HEK293 (cell line): ENCODE results near the gene TTC31.

Experiments used
- CTCF ChIA-PET: fragments of 350-600 bp; formaldehyde crosslinking; extraction: SDS; loops from one replicate; lab custom pipeline; 2021; ENCODE audit warnings: antibody characterized with exemption; lab: Yijun Ruan, JAX
- POLR2A ChIA-PET: fragments of 300-600 bp; formaldehyde crosslinking; extraction: SDS; loops from one replicate; lab custom pipeline; 2020; ENCODE audit warnings: antibody characterized with exemption, inconsistent platforms; lab: Yijun Ruan, JAX
- H3K27ac ChIP-seq: fragments of 200-500 bp; sonication (Bioruptor generic); 2 replicates; pipeline ENCODE4 v1.5.1; 2014; ENCODE audit warnings: low read depth, low read length, control low read depth, inconsistent platforms; ENCODE audit errors: extremely low read depth
- H3K36me3 ChIP-seq, 2 experiments: fragments of 200-500 bp in 1 of 2; sonication (Bioruptor generic) in 1 of 2; 1 replicate in 1 of 2; 2 replicates in 1 of 2; pipeline ENCODE4 v1.5.1; 2014 to 2017; ENCODE audit warnings: inconsistent platforms in 2 of 2, low read length in 2 of 2; ENCODE audit not compliant: control insufficient read depth in 2 of 2, insufficient read depth in 1 of 2
- H3K4me1 ChIP-seq: fragments of 200-500 bp; sonication (Bioruptor generic); 2 replicates; pipeline ENCODE4 v1.5.1; 2014; ENCODE audit warnings: mild to moderate bottlenecking, low read length, inconsistent platforms; ENCODE audit not compliant: control insufficient read depth, insufficient read depth
- H3K4me3 ChIP-seq: 2 replicates; pipeline ENCODE4 v1.5.1; 2011; ENCODE audit warnings: low read depth, mild to moderate bottlenecking, control low read depth, low read length, moderate library complexity
- H3K9me3 ChIP-seq: fragments of 200-500 bp; sonication (Bioruptor generic); 2 replicates; pipeline ENCODE4 v1.5.1; 2014; ENCODE audit warnings: low read depth, low read length, inconsistent platforms; ENCODE audit not compliant: control insufficient read depth, insufficient read depth
- BCL11A ChIP-seq: fragments of 450-650 bp; formaldehyde crosslinking; IDR thresholded peaks from 2 replicates; pipeline ENCODE4 v1.5.1; 2016; ENCODE audit warnings: low read depth, missing biosample characterization, missing genetic modification characterization
- GLIS1 ChIP-seq: fragments of 450-650 bp; formaldehyde crosslinking; IDR thresholded peaks from 2 replicates; pipeline ENCODE4 v1.5.1; 2016; ENCODE audit warnings: missing biosample characterization, missing genetic modification characterization
- SP7 ChIP-seq: fragments of 450-650 bp; formaldehyde crosslinking; IDR thresholded peaks from 2 replicates; pipeline ENCODE4 v1.5.1; 2016; ENCODE audit warnings: missing biosample characterization, missing genetic modification characterization
- WT1 ChIP-seq: fragments of 450-650 bp; formaldehyde crosslinking; IDR thresholded peaks from 2 replicates; pipeline ENCODE4 v1.5.1; 2016; ENCODE audit warnings: missing biosample characterization, missing genetic modification characterization
- ZBTB17 ChIP-seq: fragments of 450-650 bp; formaldehyde crosslinking; IDR thresholded peaks from 2 replicates; pipeline ENCODE4 v1.5.1; 2016; ENCODE audit warnings: missing biosample characterization, missing genetic modification characterization
- ZBTB7A ChIP-seq: fragments of 450-650 bp; formaldehyde crosslinking; IDR thresholded peaks from 2 replicates; pipeline ENCODE4 v1.5.1; 2016; ENCODE audit warnings: low read depth, missing biosample characterization, missing genetic modification characterization
- ZFP41 ChIP-seq: fragments of 450-650 bp; formaldehyde crosslinking; IDR thresholded peaks from 2 replicates; pipeline ENCODE4 v1.5.1; 2016; ENCODE audit warnings: missing biosample characterization, missing genetic modification characterization, borderline replicate concordance
- ZNF169 ChIP-seq: fragments of 450-650 bp; formaldehyde crosslinking; IDR thresholded peaks from 2 replicates; pipeline ENCODE4 v1.5.1; 2016; ENCODE audit warnings: missing biosample characterization, missing genetic modification characterization
- ZNF223 ChIP-seq: fragments of 450-650 bp; formaldehyde crosslinking; IDR thresholded peaks from 2 replicates; pipeline ENCODE4 v1.5.1; 2016; ENCODE audit warnings: missing biosample characterization, missing genetic modification characterization
- ZNF404 ChIP-seq: fragments of 450-650 bp; formaldehyde crosslinking; IDR thresholded peaks from 2 replicates; pipeline ENCODE4 v1.5.1; 2017; ENCODE audit warnings: missing biosample characterization, missing genetic modification characterization
- ZNF530 ChIP-seq: fragments of 450-650 bp; formaldehyde crosslinking; IDR thresholded peaks from 2 replicates; pipeline ENCODE4 v1.5.1; 2016; ENCODE audit warnings: low read depth, missing biosample characterization, missing genetic modification characterization
- ZNF560 ChIP-seq: fragments of 450-650 bp; formaldehyde crosslinking; IDR thresholded peaks from 2 replicates; pipeline ENCODE4 v1.5.1; 2017; ENCODE audit warnings: missing biosample characterization, missing genetic modification characterization, borderline replicate concordance
- ZNF76 ChIP-seq: fragments of 450-650 bp; formaldehyde crosslinking; IDR thresholded peaks from 2 replicates; pipeline ENCODE4; 2016; ENCODE audit warnings: low read depth, missing biosample characterization, missing genetic modification characterization, borderline replicate concordance
- ZNF768 ChIP-seq: fragments of 450-650 bp; formaldehyde crosslinking; IDR thresholded peaks from 2 replicates; pipeline ENCODE4 v1.5.1; 2018; ENCODE audit warnings: missing biosample characterization, mild to moderate bottlenecking, missing genetic modification characterization
- TF ChIP-seq, protein P1 (sequence below): fragments of 450-650 bp; formaldehyde crosslinking; IDR thresholded peaks from 2 replicates; pipeline ENCODE4 v1.5.1; 2017; ENCODE audit warnings: missing biosample characterization, missing genetic modification characterization
- TF ChIP-seq, protein P2 (sequence below): fragments of 450-650 bp; formaldehyde crosslinking; IDR thresholded peaks from 2 replicates; pipeline ENCODE4 v1.5.1; 2016; ENCODE audit warnings: missing biosample characterization, missing genetic modification characterization
- TF ChIP-seq, protein P3 (sequence below): fragments of 450-650 bp; formaldehyde crosslinking; IDR thresholded peaks from 2 replicates; pipeline ENCODE4 v1.5.1; 2016; ENCODE audit warnings: missing biosample characterization, missing genetic modification characterization, borderline replicate concordance
- TF ChIP-seq, protein P4 (sequence below): fragments of 450-650 bp; formaldehyde crosslinking; IDR thresholded peaks from 2 replicates; pipeline ENCODE4 v1.5.1; 2017; ENCODE audit warnings: missing biosample characterization, missing genetic modification characterization
- TF ChIP-seq, protein P5 (sequence below): fragments of 450-650 bp; formaldehyde crosslinking; IDR thresholded peaks from 2 replicates; pipeline ENCODE4 v1.5.1; 2016; ENCODE audit warnings: missing biosample characterization, missing genetic modification characterization

TTC31 gene

DNA sequence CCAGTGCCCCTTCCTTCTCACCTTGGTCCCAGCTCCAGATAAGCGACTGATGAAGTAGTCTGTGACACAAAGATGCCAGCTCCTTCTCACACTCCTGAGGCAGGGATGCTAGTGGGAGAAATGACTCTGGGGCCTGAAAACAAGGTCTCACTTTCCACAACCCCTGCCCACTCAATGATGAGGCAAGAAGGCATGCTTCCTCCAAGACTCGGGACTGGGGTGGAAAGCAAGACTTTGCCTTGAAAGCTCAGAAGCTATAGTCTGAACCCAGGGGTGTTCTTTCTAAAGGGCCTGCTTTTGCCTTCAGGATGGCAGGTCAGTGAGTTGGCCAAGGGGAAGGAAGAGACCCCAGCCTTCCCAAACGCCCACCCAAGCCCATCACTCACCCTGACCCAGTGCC, 1.4 kb upstream of the TTC31 start:
- Histone ChIP-seq H3K4me3 (peak overlapping the region; percentile 92), H3K4me1 (no peaks in the 10 kb centered on the region), H3K27ac (no peak overlapping the region; the same call in 1 of the 2 replicates), H3K36me3 (peaks cover 45 to 54% of the 10 kb centered on the region in 2 experiments), H3K9me3 (no peaks in the 10 kb centered on the region)
- ChIA-PET CTCF (interaction anchor here (0.7 to 5.0 kb wide), 7 partner anchors 9 to 147 kb away, joined by 3 to 72 read pairs (median 5); partner anchors contain the start of gene MRPL53), POLR2A (interaction anchor here (0.8 to 4.0 kb wide), 8 partner anchors 9 to 745 kb away, joined by 3 to 37 read pairs (median 8); partner anchors contain the start of genes AUP1, HTRA2, INO80B and MOGS)
- TF ChIP-seq, protein P1, sequence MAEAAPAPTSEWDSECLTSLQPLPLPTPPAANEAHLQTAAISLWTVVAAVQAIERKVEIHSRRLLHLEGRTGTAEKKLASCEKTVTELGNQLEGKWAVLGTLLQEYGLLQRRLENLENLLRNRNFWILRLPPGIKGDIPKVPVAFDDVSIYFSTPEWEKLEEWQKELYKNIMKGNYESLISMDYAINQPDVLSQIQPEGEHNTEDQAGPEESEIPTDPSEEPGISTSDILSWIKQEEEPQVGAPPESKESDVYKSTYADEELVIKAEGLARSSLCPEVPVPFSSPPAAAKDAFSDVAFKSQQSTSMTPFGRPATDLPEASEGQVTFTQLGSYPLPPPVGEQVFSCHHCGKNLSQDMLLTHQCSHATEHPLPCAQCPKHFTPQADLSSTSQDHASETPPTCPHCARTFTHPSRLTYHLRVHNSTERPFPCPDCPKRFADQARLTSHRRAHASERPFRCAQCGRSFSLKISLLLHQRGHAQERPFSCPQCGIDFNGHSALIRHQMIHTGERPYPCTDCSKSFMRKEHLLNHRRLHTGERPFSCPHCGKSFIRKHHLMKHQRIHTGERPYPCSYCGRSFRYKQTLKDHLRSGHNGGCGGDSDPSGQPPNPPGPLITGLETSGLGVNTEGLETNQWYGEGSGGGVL (tag by site-specific recombination): no peak
- TF ChIP-seq ZNF76 (tag by site-specific recombination) (no peak), ZNF560 (tag by site-specific recombination) (no peak), ZFP41 (no peak), SP7 (tag by site-specific recombination) (no peak), ZNF404 (no peak), ZNF169 (no peak), ZNF223 (tag by site-specific recombination) (no peak)
- TF ChIP-seq, protein P2, sequence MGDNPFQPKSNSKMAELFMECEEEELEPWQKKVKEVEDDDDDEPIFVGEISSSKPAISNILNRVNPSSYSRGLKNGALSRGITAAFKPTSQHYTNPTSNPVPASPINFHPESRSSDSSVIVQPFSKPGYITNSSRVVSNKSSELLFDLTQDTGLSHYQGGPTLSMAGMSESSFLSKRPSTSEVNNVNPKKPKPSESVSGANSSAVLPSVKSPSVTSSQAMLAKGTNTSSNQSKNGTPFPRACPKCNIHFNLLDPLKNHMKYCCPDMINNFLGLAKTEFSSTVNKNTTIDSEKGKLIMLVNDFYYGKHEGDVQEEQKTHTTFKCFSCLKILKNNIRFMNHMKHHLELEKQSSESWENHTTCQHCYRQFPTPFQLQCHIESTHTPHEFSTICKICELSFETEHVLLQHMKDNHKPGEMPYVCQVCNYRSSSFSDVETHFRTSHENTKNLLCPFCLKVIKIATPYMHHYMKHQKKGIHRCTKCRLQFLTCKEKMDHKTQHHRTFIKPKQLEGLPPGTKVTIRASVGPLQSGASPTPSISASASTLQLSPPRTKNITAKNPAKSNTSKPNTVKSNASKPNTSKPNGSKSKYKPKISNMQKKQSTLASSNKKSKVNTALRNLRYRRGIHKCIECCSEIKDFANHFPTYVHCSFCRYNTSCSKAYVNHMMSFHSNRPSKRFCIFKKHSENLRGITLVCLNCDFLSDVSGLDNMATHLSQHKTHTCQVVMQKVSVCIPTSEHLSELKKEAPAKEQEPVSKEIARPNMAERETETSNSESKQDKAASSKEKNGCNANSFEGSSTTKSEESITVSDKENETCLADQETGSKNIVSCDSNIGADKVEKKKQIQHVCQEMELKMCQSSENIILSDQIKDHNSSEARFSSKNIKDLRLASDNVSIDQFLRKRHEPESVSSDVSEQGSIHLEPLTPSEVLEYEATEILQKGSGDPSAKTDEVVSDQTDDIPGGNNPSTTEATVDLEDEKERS (tag by site-specific recombination): no peak
- TF ChIP-seq, protein P3, sequence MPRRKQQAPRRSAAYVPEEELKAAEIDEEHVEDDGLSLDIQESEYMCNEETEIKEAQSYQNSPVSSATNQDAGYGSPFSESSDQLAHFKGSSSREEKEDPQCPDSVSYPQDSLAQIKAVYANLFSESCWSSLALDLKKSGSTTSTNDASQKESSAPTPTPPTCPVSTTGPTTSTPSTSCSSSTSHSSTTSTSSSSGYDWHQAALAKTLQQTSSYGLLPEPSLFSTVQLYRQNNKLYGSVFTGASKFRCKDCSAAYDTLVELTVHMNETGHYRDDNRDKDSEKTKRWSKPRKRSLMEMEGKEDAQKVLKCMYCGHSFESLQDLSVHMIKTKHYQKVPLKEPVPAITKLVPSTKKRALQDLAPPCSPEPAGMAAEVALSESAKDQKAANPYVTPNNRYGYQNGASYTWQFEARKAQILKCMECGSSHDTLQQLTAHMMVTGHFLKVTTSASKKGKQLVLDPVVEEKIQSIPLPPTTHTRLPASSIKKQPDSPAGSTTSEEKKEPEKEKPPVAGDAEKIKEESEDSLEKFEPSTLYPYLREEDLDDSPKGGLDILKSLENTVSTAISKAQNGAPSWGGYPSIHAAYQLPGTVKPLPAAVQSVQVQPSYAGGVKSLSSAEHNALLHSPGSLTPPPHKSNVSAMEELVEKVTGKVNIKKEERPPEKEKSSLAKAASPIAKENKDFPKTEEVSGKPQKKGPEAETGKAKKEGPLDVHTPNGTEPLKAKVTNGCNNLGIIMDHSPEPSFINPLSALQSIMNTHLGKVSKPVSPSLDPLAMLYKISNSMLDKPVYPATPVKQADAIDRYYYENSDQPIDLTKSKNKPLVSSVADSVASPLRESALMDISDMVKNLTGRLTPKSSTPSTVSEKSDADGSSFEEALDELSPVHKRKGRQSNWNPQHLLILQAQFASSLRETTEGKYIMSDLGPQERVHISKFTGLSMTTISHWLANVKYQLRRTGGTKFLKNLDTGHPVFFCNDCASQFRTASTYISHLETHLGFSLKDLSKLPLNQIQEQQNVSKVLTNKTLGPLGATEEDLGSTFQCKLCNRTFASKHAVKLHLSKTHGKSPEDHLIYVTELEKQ: no peak
- TF ChIP-seq, protein P4, sequence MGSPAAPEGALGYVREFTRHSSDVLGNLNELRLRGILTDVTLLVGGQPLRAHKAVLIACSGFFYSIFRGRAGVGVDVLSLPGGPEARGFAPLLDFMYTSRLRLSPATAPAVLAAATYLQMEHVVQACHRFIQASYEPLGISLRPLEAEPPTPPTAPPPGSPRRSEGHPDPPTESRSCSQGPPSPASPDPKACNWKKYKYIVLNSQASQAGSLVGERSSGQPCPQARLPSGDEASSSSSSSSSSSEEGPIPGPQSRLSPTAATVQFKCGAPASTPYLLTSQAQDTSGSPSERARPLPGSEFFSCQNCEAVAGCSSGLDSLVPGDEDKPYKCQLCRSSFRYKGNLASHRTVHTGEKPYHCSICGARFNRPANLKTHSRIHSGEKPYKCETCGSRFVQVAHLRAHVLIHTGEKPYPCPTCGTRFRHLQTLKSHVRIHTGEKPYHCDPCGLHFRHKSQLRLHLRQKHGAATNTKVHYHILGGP (tag by site-specific recombination): no peak

DNA sequence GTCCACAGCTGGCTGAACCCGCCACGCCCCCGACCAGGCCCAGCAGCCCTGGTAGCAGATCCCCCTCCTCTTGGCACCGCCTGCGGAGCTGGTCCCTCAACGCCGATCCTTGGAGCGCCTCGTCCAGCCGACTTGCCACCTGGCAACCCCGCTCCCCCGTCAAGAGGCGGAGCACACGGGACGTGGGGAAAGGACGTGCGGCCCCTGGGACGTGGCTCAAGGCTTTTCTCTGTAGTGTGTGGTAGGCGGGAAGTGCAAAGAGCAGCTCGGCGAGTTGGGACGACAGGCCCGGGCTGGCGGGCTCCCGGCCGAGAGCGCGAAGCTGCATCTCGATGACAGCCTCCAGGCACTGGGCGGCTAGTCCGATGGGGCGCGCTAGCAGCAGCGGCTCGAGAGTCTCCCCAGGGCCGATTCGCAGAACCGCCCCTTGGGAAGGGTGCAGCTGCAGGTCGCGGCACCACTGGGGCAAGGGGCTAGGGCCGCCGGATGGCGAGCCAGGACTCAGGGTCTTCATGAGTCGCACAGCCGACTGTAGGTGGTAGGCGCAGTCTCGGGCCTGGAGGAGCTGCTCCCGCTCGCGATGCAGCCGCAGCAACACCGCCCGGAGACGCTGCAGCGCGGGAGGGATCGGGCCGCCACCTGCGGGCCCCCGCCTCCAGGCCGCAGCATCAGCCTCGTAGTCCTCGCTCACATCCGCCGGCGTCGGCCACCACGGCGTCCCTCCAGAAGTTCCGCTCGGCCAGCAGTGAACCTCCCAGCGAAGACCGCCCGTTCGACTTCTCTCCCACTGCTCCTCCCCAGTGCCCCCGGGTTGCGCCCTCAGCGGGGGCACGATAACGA, 700 bp upstream of the TTC31 start:
- CTCF ChIA-PET: interaction anchor here (0.8 to 5.0 kb wide), 15 partner anchors 9 to 119 kb away, joined by 3 to 72 read pairs (median 4); partner anchors contain the start of genes AUP1, HTRA2 and MRPL53
- Histone ChIP-seq H3K27ac (peak overlapping the region; percentile 74), H3K4me3 (peak overlapping the region; percentile 92), H3K36me3 (peaks cover 50 to 54% of the 10 kb centered on the region in 2 experiments), H3K4me1 (no peaks in the 10 kb centered on the region), H3K9me3 (no peaks in the 10 kb centered on the region)
- POLR2A ChIA-PET: interaction anchor here (0.8 to 4.0 kb wide), 19 partner anchors 10 to 745 kb away, joined by 3 to 37 read pairs (median 4); partner anchors contain the start of genes AUP1, DQX1, HTRA2 and INO80B
- TF ChIP-seq ZBTB7A (tag by site-specific recombination) (peak; percentile 63), GLIS1 (no peak), BCL11A (tag by site-specific recombination) (no peak), WT1 (tag by site-specific recombination) (no peak), ZBTB17 (tag by site-specific recombination) (peak; percentile 34; the same call in 1 of the 2 replicates), ZNF530 (no peak), ZNF560 (tag by site-specific recombination) (no peak), ZNF768 (tag by site-specific recombination) (no peak)
- TF ChIP-seq, protein P5, sequence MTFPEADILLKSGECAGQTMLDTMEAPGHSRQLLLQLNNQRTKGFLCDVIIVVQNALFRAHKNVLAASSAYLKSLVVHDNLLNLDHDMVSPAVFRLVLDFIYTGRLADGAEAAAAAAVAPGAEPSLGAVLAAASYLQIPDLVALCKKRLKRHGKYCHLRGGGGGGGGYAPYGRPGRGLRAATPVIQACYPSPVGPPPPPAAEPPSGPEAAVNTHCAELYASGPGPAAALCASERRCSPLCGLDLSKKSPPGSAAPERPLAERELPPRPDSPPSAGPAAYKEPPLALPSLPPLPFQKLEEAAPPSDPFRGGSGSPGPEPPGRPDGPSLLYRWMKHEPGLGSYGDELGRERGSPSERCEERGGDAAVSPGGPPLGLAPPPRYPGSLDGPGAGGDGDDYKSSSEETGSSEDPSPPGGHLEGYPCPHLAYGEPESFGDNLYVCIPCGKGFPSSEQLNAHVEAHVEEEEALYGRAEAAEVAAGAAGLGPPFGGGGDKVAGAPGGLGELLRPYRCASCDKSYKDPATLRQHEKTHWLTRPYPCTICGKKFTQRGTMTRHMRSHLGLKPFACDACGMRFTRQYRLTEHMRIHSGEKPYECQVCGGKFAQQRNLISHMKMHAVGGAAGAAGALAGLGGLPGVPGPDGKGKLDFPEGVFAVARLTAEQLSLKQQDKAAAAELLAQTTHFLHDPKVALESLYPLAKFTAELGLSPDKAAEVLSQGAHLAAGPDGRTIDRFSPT: no peak
